IMR-90 (cell line): ENCODE data around the gene LEUTX. TPM values are rescaled to one million over a fixed set of nuclear protein-coding genes. Genes with fewer than 3 reads are reported as not detected.

ENCODE experiments used
- ATAC-seq: fragments of 200-7000 bp; cut with Tn5 transposase; 2 replicates; pipeline ENCODE4 v1.9.1; 2020; ENCODE audit warnings: low read depth, mild to moderate bottlenecking, moderate library complexity
- BruUV-seq: library from RNA; stranded (reverse); fragments of 400-500 nt; replicated peaks from 2 replicates; lab custom pipeline; 2021; lab: Mats Ljungman, UMichigan
- CTCF ChIA-PET: fragments of 300-600 bp; formaldehyde crosslinking; extraction: SDS; loops from one replicate; lab custom pipeline; 2021; ENCODE audit warnings: antibody characterized with exemption; lab: Yijun Ruan, JAX
- POLR2A ChIA-PET: fragments of 300-600 bp; sonication (Branson Sonifier 250); formaldehyde crosslinking; loops from one replicate; lab custom pipeline; 2022; ENCODE audit warnings: antibody characterized with exemption; ENCODE audit not compliant: unreplicated experiment; lab: Charles Lee
- DNase-seq: peaks from one replicate; pipeline ENCODE4 v3.0.0; 2013
- H2AFZ ChIP-seq: replicated peaks from 2 replicates; pipeline ENCODE3; 2013; ENCODE audit warnings: low read length, mild to moderate bottlenecking; ENCODE audit not compliant: poor library complexity
- H2AK5ac ChIP-seq: 2 replicates; pipeline ENCODE4 v1.6.1; 2013; ENCODE audit warnings: low read depth, low read length, inconsistent platforms
- H2AK9ac ChIP-seq: replicated peaks from 2 replicates; pipeline ENCODE3; 2013; ENCODE audit warnings: mild to moderate bottlenecking, low read depth, low read length, moderate library complexity; ENCODE audit not compliant: poor library complexity
- H2BK120ac ChIP-seq: 2 replicates; pipeline ENCODE4 v1.6.1; 2013; ENCODE audit warnings: low read depth, low read length, inconsistent platforms
- H2BK15ac ChIP-seq: 3 replicates; pipeline ENCODE4 v1.6.1; 2013; ENCODE audit warnings: low read depth, low read length, inconsistent platforms
- H2BK20ac ChIP-seq: 2 replicates; pipeline ENCODE4 v1.6.1; 2013; ENCODE audit warnings: low read depth, mild to moderate bottlenecking, inconsistent platforms, low read length, moderate library complexity
- H2BK5ac ChIP-seq: 2 replicates; pipeline ENCODE4 v1.6.1; 2013; ENCODE audit warnings: mild to moderate bottlenecking, low read depth, low read length, inconsistent platforms; ENCODE audit not compliant: poor library complexity, severe bottlenecking
- H3K14ac ChIP-seq: replicated peaks from 2 replicates; pipeline ENCODE4 v1.6.1; 2013; ENCODE audit warnings: low read depth, low read length, inconsistent platforms
- H3K18ac ChIP-seq: 2 replicates; pipeline ENCODE4 v1.6.1; 2013; ENCODE audit warnings: low read depth, low read length, control low read depth
- H3K23ac ChIP-seq: 2 replicates; pipeline ENCODE4 v1.6.1; 2013; ENCODE audit warnings: low read depth, low read length, inconsistent platforms
- H3K27ac ChIP-seq: 2 replicates; pipeline ENCODE4 v1.5.1; 2013; ENCODE audit warnings: mild to moderate bottlenecking, control low read depth, low read length; ENCODE audit not compliant: insufficient read depth
- H3K27me3 ChIP-seq: 2 replicates; pipeline ENCODE4 v1.6.1; 2013; ENCODE audit warnings: low read length; ENCODE audit not compliant: control insufficient read depth, insufficient read depth
- H3K36me3 ChIP-seq: 2 replicates; pipeline ENCODE4 v1.6.1; 2013; ENCODE audit warnings: low read length, mixed read lengths; ENCODE audit not compliant: control insufficient read depth, insufficient read depth
- H3K4ac ChIP-seq: 2 replicates; pipeline ENCODE4 v1.6.1; 2013; ENCODE audit warnings: low read depth, low read length, inconsistent platforms
- H3K4me1 ChIP-seq: 2 replicates; pipeline ENCODE4 v1.6.1; 2013; ENCODE audit warnings: low read length, mixed read lengths; ENCODE audit not compliant: control insufficient read depth, insufficient read depth
- H3K4me2 ChIP-seq: 2 replicates; pipeline ENCODE4 v1.6.1; 2013; ENCODE audit warnings: low read depth, mild to moderate bottlenecking, control low read depth, low read length, moderate library complexity
- H3K4me3 ChIP-seq: 2 replicates; pipeline ENCODE4 v1.5.1; 2013; ENCODE audit warnings: low read depth, mild to moderate bottlenecking, control low read depth, low read length, moderate library complexity; ENCODE audit not compliant: insufficient read depth
- H3K56ac ChIP-seq: 2 replicates; pipeline ENCODE4 v1.6.1; 2013; ENCODE audit warnings: low read length, inconsistent platforms; ENCODE audit not compliant: insufficient read depth; ENCODE audit errors: extremely low read depth
- H3K79me1 ChIP-seq, 2 experiments: 2 replicates each; pipeline ENCODE4 v1.6.1; 2013; ENCODE audit warnings: low read length in 2 of 2, inconsistent platforms in 1 of 2, low read depth in 1 of 2
- H3K9ac ChIP-seq: 2 replicates; pipeline ENCODE4 v1.6.1; 2013; ENCODE audit warnings: low read depth, low read length, control low read depth
- H3K9me1 ChIP-seq: 2 replicates; pipeline ENCODE4 v1.6.1; 2013; ENCODE audit warnings: low read length, inconsistent platforms; ENCODE audit not compliant: insufficient read depth
- H3K9me3 ChIP-seq: 2 replicates; pipeline ENCODE4 v1.6.1; 2013; ENCODE audit warnings: low read length; ENCODE audit not compliant: control insufficient read depth, insufficient read depth
- H4K20me1 ChIP-seq: 2 replicates; pipeline ENCODE4 v1.6.1; 2013; ENCODE audit warnings: low read length, inconsistent platforms; ENCODE audit not compliant: insufficient read depth
- H4K5ac ChIP-seq: 2 replicates; pipeline ENCODE4 v1.6.1; 2013; ENCODE audit warnings: mild to moderate bottlenecking, low read depth, low read length, control low read depth
- H4K8ac ChIP-seq, 2 experiments: 2 replicates each; pipeline ENCODE4 v1.6.1; 2013; ENCODE audit warnings: low read depth in 2 of 2, low read length in 2 of 2, control low read depth in 1 of 2, inconsistent platforms in 1 of 2
- H4K91ac ChIP-seq: 2 replicates; pipeline ENCODE4 v1.6.1; 2013; ENCODE audit warnings: low read depth, low read length, inconsistent platforms; ENCODE audit not compliant: insufficient read depth
- BHLHE40 ChIP-seq: fragments of 150-350 bp; IDR thresholded peaks from 2 replicates; pipeline ENCODE4 v1.6.1; 2016; ENCODE audit warnings: mild to moderate bottlenecking, low read depth, low read length
- CEBPB ChIP-seq: IDR thresholded peaks from 2 replicates; pipeline ENCODE4 v1.6.1; 2012; ENCODE audit warnings: low read depth, low read length, improper control_type of control experiment
- CHD1 ChIP-seq: IDR thresholded peaks from 2 replicates; pipeline ENCODE4 v1.6.1; 2012; ENCODE audit warnings: low read depth, low read length, improper control_type of control experiment
- CTCF ChIP-seq: conservative IDR thresholded peaks from 2 replicates; pipeline ENCODE4 v1.5.1; 2012; ENCODE audit warnings: mild to moderate bottlenecking, low read depth, low read length, improper control_type of control experiment
- FOS ChIP-seq: fragments of 150-350 bp; IDR thresholded peaks from 2 replicates; pipeline ENCODE4 v1.6.1; 2016; ENCODE audit warnings: low read depth, low read length
- MAZ ChIP-seq: IDR thresholded peaks from 2 replicates; pipeline ENCODE4 v1.6.1; 2012; ENCODE audit warnings: low read depth, mild to moderate bottlenecking, low read length, improper control_type of control experiment, moderate library complexity, borderline replicate concordance
- MXI1 ChIP-seq: IDR thresholded peaks from 2 replicates; pipeline ENCODE4 v1.6.1; 2012; ENCODE audit warnings: low read depth, mild to moderate bottlenecking, low read length, moderate library complexity, borderline replicate concordance
- NFE2L2 ChIP-seq: fragments of 150-350 bp; IDR thresholded peaks from 2 replicates; pipeline ENCODE4 v1.6.1; 2016; ENCODE audit warnings: low read depth, mild to moderate bottlenecking, low read length
- POLR2A ChIP-seq: IDR thresholded peaks from 2 replicates; pipeline ENCODE4 v1.6.1; 2012; ENCODE audit warnings: mild to moderate bottlenecking, low read depth, low read length
- RAD21 ChIP-seq: IDR thresholded peaks from 2 replicates; pipeline ENCODE4 v1.6.1; 2012; ENCODE audit warnings: low read length, improper control_type of control experiment
- RCOR1 ChIP-seq: IDR thresholded peaks from 2 replicates; pipeline ENCODE4 v1.6.1; 2012; ENCODE audit warnings: mild to moderate bottlenecking, low read length, improper control_type of control experiment; ENCODE audit not compliant: insufficient replicate concordance
- RFX5 ChIP-seq: IDR thresholded peaks from 2 replicates; pipeline ENCODE4 v1.8.0; 2012; ENCODE audit warnings: low read depth, mild to moderate bottlenecking, low read length, moderate library complexity
- SMC3 ChIP-seq: fragments of 150-350 bp; IDR thresholded peaks from 2 replicates; pipeline ENCODE4 v1.6.1; 2016; ENCODE audit warnings: low read depth, mild to moderate bottlenecking, antibody characterized with exemption, low read length, moderate library complexity
- USF2 ChIP-seq: fragments of 150-350 bp; IDR thresholded peaks from 2 replicates; pipeline ENCODE4 v1.6.1; 2017; ENCODE audit warnings: mild to moderate bottlenecking, antibody characterized with exemption, low read length, low read depth
- WGBS, 2 experiments: methylation state at CpG; one replicate each; pipeline versions ENCODE4 v1.1.5 to v1.1.7; 2013; ENCODE audit warnings: missing lambda C conversion rate in 2 of 2; ENCODE audit not compliant: insufficient read length in 1 of 2; ENCODE audit errors: extremely low coverage in 2 of 2; 5-methylcytosine and 5-hydroxymethylcytosine counted together
- dilution Hi-C: fragments of 300-500 bp; cut with HindIII; formaldehyde crosslinking; loops from one replicate; pipeline ENCODE4 v1.14.3; 2018; ENCODE audit warnings: low sequenced_read_pairs; ENCODE audit not compliant: unreplicated experiment
- in situ Hi-C: fragments of 300-500 bp; cut with MboI; formaldehyde crosslinking; loops from 3 replicates; pipeline ENCODE4 v1.14.3; 2019; ENCODE audit warnings: low sequenced_read_pairs, inconsistent platforms, mixed read lengths
- intact Hi-C: fragments of 100-400 bp; cut with micrococcal nuclease; formaldehyde crosslinking; loops from 2 replicates; pipeline ENCODE4 v1.10.0; 2022
- polyA plus RNA-seq, 3 experiments: library from polyadenylated mRNA; depleted of rRNA; stranded (reverse); fragments of >200 nt; gene quantifications; 2 replicates each; pipeline ENCODE4 v1.2.3, GENCODE V29; 2012; ENCODE audit warnings: low replicate concordance in 1 of 3
- total RNA-seq: library from RNA; depleted of rRNA; stranded (reverse); fragments of >200 nt; gene quantifications from 2 replicates; pipeline ENCODE4 v1.2.3, GENCODE V29; 2012

The LEUTX gene
- total and polyA plus RNA-seq, 2 of the 4 experiments (the other 2 are of a cell fraction), result not detected

DNA sequence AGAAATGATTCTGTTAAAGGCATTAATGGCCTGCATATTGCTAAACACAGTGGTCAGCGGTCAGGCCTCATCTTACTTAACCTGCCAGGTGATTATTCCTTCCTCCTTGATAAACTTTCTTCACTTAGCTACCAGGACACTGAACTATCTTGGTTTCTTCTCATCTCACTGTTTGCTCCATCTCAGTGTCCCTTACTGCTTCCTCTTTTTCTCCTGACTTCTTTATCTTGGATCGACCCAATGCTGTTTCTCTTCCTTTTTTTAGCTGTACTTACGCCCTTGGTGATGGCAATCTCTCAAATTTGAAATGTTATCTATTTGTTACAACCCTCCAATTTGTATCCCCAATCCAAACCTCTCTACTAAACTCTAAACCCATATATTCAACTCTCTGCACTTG, 33.0 kb upstream of the LEUTX start:
- H3K18ac ChIP-seq, result no peak overlapping the region
- H4K91ac ChIP-seq, result no peak overlapping the region
- no peaks in the 10 kb centered on the region for H4K20me1 ChIP-seq
- DNase-seq, result no peak
- no peak overlapping the region for H2AK9ac ChIP-seq
- no peak overlapping the region for H3K4me3 ChIP-seq
- no peak overlapping the region for H2BK120ac ChIP-seq
- no peak overlapping the region for H2BK5ac ChIP-seq
- intact Hi-C loops (no loop called here), dilution Hi-C loops (no loop called here), in situ Hi-C loops (no loop called here)
- no TSS peak for BruUV-seq
- ChIA-PET POLR2A (no interaction called here), CTCF (no interaction called here)
- no peak overlapping the region for H2BK15ac ChIP-seq
- H2BK20ac ChIP-seq, result no peak overlapping the region
- TF ChIP-seq POLR2A, result no peak
- TF ChIP-seq MAZ, result no peak
- no peak for TF ChIP-seq USF2
- TF ChIP-seq MXI1, result no peak
- TF ChIP-seq RFX5, result no peak
- no peak for TF ChIP-seq CTCF
- no peak for TF ChIP-seq CEBPB
- TF ChIP-seq CHD1, result no peak
- no peak for TF ChIP-seq RAD21
- no peak for TF ChIP-seq FOS
- TF ChIP-seq NFE2L2, result no peak
- no peak for TF ChIP-seq SMC3
- no peak for TF ChIP-seq RCOR1
- no peak for TF ChIP-seq BHLHE40
- H4K5ac ChIP-seq, result no peak overlapping the region
- no peaks in the 10 kb centered on the region for H3K9me3 ChIP-seq
- no peak overlapping the region for H4K8ac ChIP-seq
- H3K27me3 ChIP-seq, result no peaks in the 10 kb centered on the region
- no peaks in the 10 kb centered on the region for H3K9me1 ChIP-seq
- no peak for ATAC-seq
- no peaks in the 10 kb centered on the region for H3K36me3 ChIP-seq
- H3K4ac ChIP-seq, result no peak overlapping the region
- no peaks in the 10 kb centered on the region for H3K4me1 ChIP-seq
- no peak overlapping the region for H3K27ac ChIP-seq
- no peak overlapping the region for H3K23ac ChIP-seq
- no peak overlapping the region for H2AFZ ChIP-seq
- no peak overlapping the region for H3K4me2 ChIP-seq
- H3K9ac ChIP-seq, result no peak overlapping the region
- no peak overlapping the region for H3K56ac ChIP-seq
- H3K14ac ChIP-seq, result no peak overlapping the region
- no peak overlapping the region for H2AK5ac ChIP-seq
- WGBS, 2 experiments, result no CpG with 5 or more reads among the region's 3 CpGs
- H3K79me1 ChIP-seq, result no peaks in the 10 kb centered on the region
